Mesenchymal stem cell (in vitro differentiated cells and primary cell): ENCODE results near the gene RRAS.

ENCODE experiments used
- DNase-seq: peaks from one replicate; pipeline ENCODE4 v3.0.0-alpha.2; 2013
- H2AFZ ChIP-seq: one replicate; pipeline ENCODE4 v1.6.1; 2013; ENCODE audit warnings: low read depth, mild to moderate bottlenecking, control low read depth, inconsistent platforms, low read length, moderate library complexity
- H2AK5ac ChIP-seq: 2 replicates; pipeline ENCODE4 v1.6.1; 2013; ENCODE audit warnings: low read length, moderate library complexity, mild to moderate bottlenecking, inconsistent platforms; ENCODE audit not compliant: severe bottlenecking
- H2BK120ac ChIP-seq: one replicate; pipeline ENCODE4 v1.6.1; 2013; ENCODE audit warnings: low read depth, mild to moderate bottlenecking, inconsistent platforms, low read length, moderate library complexity
- H2BK12ac ChIP-seq, 2 experiments: one replicate each; pipeline ENCODE4 v1.6.1; 2013; ENCODE audit warnings: inconsistent platforms in 2 of 2, low read length in 2 of 2, mild to moderate bottlenecking in 2 of 2, moderate library complexity in 2 of 2, control low read depth in 1 of 2
- H2BK15ac ChIP-seq: one replicate; pipeline ENCODE4 v1.6.1; 2013; ENCODE audit warnings: mild to moderate bottlenecking, low read depth, inconsistent platforms; ENCODE audit not compliant: poor library complexity, severe bottlenecking
- H2BK5ac ChIP-seq: 2 replicates; pipeline ENCODE4 v1.6.1; 2013; ENCODE audit warnings: low read depth, mild to moderate bottlenecking, low read length, control low read depth, inconsistent platforms; ENCODE audit not compliant: poor library complexity, severe bottlenecking
- H3K14ac ChIP-seq, 2 experiments: one replicate each; pipeline ENCODE4 v1.6.1; 2013; ENCODE audit warnings: inconsistent platforms in 2 of 2, low read length in 2 of 2, control low read depth in 1 of 2, mild to moderate bottlenecking in 1 of 2, moderate library complexity in 1 of 2
- H3K18ac ChIP-seq, 2 experiments: one replicate each; pipeline ENCODE4 v1.6.1; 2013; ENCODE audit warnings: inconsistent platforms in 2 of 2, low read length in 2 of 2, control low read depth in 1 of 2, low read depth in 1 of 2, mild to moderate bottlenecking in 1 of 2
- H3K23ac ChIP-seq, 2 experiments: one replicate each; pipeline ENCODE4 v1.6.1; 2013; ENCODE audit warnings: inconsistent platforms in 2 of 2, low read length in 2 of 2, mild to moderate bottlenecking in 2 of 2, moderate library complexity in 2 of 2, control low read depth in 1 of 2
- H3K27ac ChIP-seq: 2 replicates; pipeline ENCODE4 v1.5.1; 2013; ENCODE audit warnings: mild to moderate bottlenecking, moderate library complexity, low read length, control low read depth, inconsistent platforms; ENCODE audit not compliant: poor library complexity, severe bottlenecking
- H3K27me3 ChIP-seq, 2 experiments: 2 replicates each; pipeline versions ENCODE4 v1.6.1 to v1.7.0; 2013; ENCODE audit warnings: low read length in 2 of 2, mild to moderate bottlenecking in 2 of 2, moderate library complexity in 2 of 2, control low read depth in 1 of 2, inconsistent platforms in 1 of 2; ENCODE audit not compliant: control insufficient read depth in 1 of 2, insufficient read depth in 1 of 2
- H3K36me3 ChIP-seq, 2 experiments: 2 replicates each; pipeline versions ENCODE4 v1.6.1 to v1.7.0; 2013; ENCODE audit warnings: low read length in 2 of 2, control low read depth in 1 of 2, inconsistent platforms in 1 of 2, low read depth in 1 of 2, mild to moderate bottlenecking in 1 of 2; ENCODE audit not compliant: insufficient read depth in 2 of 2, control insufficient read depth in 1 of 2
- H3K4ac ChIP-seq, 2 experiments: one replicate each; pipeline ENCODE4 v1.6.1; 2013; ENCODE audit warnings: inconsistent platforms in 2 of 2, low read length in 2 of 2, mild to moderate bottlenecking in 2 of 2, moderate library complexity in 2 of 2, control low read depth in 1 of 2, low read depth in 1 of 2
- H3K4me1 ChIP-seq: 2 replicates; pipeline ENCODE4 v1.6.1; 2013; ENCODE audit warnings: low read depth, low read length, control low read depth; ENCODE audit not compliant: control insufficient read depth, insufficient read depth
- H3K4me2 ChIP-seq: 2 replicates; pipeline ENCODE4 v1.6.1; 2013; ENCODE audit warnings: low read length, mild to moderate bottlenecking, inconsistent platforms; ENCODE audit not compliant: poor library complexity, severe bottlenecking
- H3K4me3 ChIP-seq, 2 experiments: 2 replicates each; pipeline versions ENCODE4 v1.5.1 to v1.7.0; 2013; ENCODE audit warnings: low read length in 2 of 2, mild to moderate bottlenecking in 2 of 2, control low read depth in 1 of 2, low read depth in 1 of 2; ENCODE audit not compliant: insufficient read depth in 1 of 2
- H3K79me1 ChIP-seq: replicated peaks from 2 replicates; pipeline ENCODE4 v1.6.1; 2013; ENCODE audit warnings: mild to moderate bottlenecking, control low read depth, low read length, inconsistent platforms; ENCODE audit not compliant: poor library complexity, severe bottlenecking
- H3K9ac ChIP-seq: 2 replicates; pipeline ENCODE4 v1.7.0; 2013; ENCODE audit warnings: mild to moderate bottlenecking, low read length, moderate library complexity
- H3K9me3 ChIP-seq: 2 replicates; pipeline ENCODE4 v1.7.0; 2013; ENCODE audit warnings: mild to moderate bottlenecking, low read length; ENCODE audit not compliant: control insufficient read depth
- H4K8ac ChIP-seq: one replicate; pipeline ENCODE4 v1.6.1; 2013; ENCODE audit warnings: inconsistent platforms, mild to moderate bottlenecking, low read length, moderate library complexity
- H4K91ac ChIP-seq: one replicate; pipeline ENCODE4 v1.6.1; 2013; ENCODE audit warnings: mild to moderate bottlenecking, low read length, inconsistent platforms
- WGBS: methylation state at CpG from one replicate; pipeline ENCODE4 v1.1.7; 2013; ENCODE audit warnings: mixed read lengths; 5-methylcytosine and 5-hydroxymethylcytosine counted together

Gene RRAS

DNA sequence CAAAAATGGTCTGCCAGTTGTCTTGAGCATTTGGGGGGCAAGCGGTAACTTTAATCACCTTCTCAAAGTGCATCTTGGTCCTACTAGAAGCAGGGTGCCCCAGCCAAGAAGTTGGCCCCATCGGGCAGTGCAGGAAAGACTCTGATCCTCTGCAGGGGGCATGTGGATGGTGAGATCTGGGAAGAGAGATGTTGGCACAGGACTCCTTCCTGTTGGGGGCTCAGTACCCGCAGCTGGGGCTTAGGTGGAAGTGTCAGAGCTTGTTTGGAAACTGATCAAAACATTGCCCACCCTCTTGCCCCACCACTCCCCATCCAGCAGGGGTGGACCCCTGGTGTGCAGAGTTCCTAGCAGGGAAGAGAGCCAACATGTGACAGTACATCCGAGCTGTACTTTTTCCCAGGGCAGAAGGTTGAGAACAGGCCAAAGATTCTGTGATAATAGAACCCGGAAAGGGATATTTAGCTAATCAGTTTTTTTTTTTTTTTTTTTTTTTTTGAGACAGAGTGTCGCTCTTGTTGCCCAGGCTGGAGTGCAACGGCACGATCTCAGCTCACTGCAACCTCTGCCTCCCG lies 8.8 kb downstream of the RRAS start:
- H3K18ac ChIP-seq, result no peak overlapping the region
- no peak overlapping the region for H2AK5ac ChIP-seq
- no peak overlapping the region for H2AFZ ChIP-seq

GRCh38 chr19:49629659-49630058 lies 10.3 kb downstream of the RRAS start:
- Histone ChIP-seq H3K14ac (no peak overlapping the region), H3K4me1 (peaks cover 14% of the 10 kb centered on the region), H3K4me3 (no peak overlapping the region), H4K91ac (no peak overlapping the region), H3K27ac (no peak overlapping the region), H2BK15ac (no peak overlapping the region), H3K9ac (no peak overlapping the region), H3K9me3 (no peaks in the 10 kb centered on the region), H2AK5ac (no peak overlapping the region), H3K18ac (no peak overlapping the region), H3K23ac (no peak overlapping the region), H2BK12ac (no peak overlapping the region), H3K4ac (no peak overlapping the region), H3K27me3 (no peaks in the 10 kb centered on the region), H3K79me1 (peaks cover 6% of the 10 kb centered on the region), H3K36me3 (peaks cover 24 to 42% of the 10 kb centered on the region in 2 experiments), H3K4me2 (no peak overlapping the region), H2AFZ (no peak overlapping the region), H2BK5ac (no peak overlapping the region), H4K8ac (no peak overlapping the region), H2BK120ac (no peak overlapping the region)
- DNase-seq, result no peak
- WGBS, result 97% methylated on average over 9 of the region's 9 CpGs

More for the DNA sequence above, 8.8 kb downstream of the RRAS start:
- Histone ChIP-seq H3K4me1 (peaks cover 20% of the 10 kb centered on the region), H2BK120ac (no peak overlapping the region), H2BK15ac (no peak overlapping the region), H4K8ac (no peak overlapping the region), H2BK5ac (no peak overlapping the region), H3K23ac (no peak overlapping the region), H3K4ac (no peak overlapping the region), H3K4me3 (no peak overlapping the region), H3K27me3 (no peaks in the 10 kb centered on the region), H2BK12ac (no peak overlapping the region), H3K27ac (no peak overlapping the region), H3K4me2 (no peak overlapping the region), H3K9me3 (no peaks in the 10 kb centered on the region), H3K36me3 (peaks cover 30 to 38% of the 10 kb centered on the region in 2 experiments), H3K14ac (no peak overlapping the region), H4K91ac (no peak overlapping the region), H3K9ac (peak overlapping the region; percentile 13), H3K79me1 (no peaks in the 10 kb centered on the region)
- 96% methylated on average over 7 of the region's 9 CpGs for WGBS
- DNase-seq, result no peak

DNA sequence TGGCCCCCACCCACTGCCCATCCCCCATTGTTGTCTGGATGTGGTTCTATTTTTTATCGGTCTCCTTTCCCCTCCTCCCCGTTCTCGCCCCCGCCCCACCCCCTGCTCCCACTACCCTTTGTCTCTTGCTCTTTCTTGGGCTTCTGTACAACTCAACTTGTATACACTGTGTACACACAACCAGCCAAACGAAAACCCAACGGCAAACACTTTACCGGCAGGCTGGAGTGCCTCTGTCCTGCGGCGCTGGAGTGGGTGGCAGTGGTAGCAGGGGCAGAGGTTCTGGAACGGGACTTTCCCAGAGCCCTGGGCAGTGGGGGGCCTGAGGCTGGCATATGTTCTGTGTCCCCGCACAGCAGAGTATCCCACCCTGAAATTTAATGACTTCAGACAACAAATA lies 13.7 kb downstream of the RRAS start:
- no peak overlapping the region for H3K9ac ChIP-seq
- H3K4me2 ChIP-seq, result no peak overlapping the region
- DNase-seq, result no peak
- H3K4me1 ChIP-seq, result peaks cover 12% of the 10 kb centered on the region
- no peaks in the 10 kb centered on the region for H3K27me3 ChIP-seq
- H3K9me3 ChIP-seq, result no peaks in the 10 kb centered on the region
- 99% methylated on average over 10 of the region's 11 CpGs for WGBS
- no peak overlapping the region for H2BK5ac ChIP-seq
- no peak overlapping the region for H3K4me3 ChIP-seq
- peaks cover 28% of the 10 kb centered on the region for H3K79me1 ChIP-seq
- H4K8ac ChIP-seq, result no peak overlapping the region
- H3K27ac ChIP-seq, result no peak overlapping the region
- no peak overlapping the region for H2BK15ac ChIP-seq
- H2BK12ac ChIP-seq, result no peak overlapping the region
- H3K36me3 ChIP-seq, result peaks cover 38 to 50% of the 10 kb centered on the region in 2 experiments
- no peak overlapping the region for H3K14ac ChIP-seq
- no peak overlapping the region for H4K91ac ChIP-seq
- H3K23ac ChIP-seq, result no peak overlapping the region
- no peak overlapping the region for H2BK120ac ChIP-seq
- no peak overlapping the region for H3K18ac ChIP-seq
- no peak overlapping the region for H3K4ac ChIP-seq
- no peak overlapping the region for H2AFZ ChIP-seq
- H2AK5ac ChIP-seq, result no peak overlapping the region

DNA sequence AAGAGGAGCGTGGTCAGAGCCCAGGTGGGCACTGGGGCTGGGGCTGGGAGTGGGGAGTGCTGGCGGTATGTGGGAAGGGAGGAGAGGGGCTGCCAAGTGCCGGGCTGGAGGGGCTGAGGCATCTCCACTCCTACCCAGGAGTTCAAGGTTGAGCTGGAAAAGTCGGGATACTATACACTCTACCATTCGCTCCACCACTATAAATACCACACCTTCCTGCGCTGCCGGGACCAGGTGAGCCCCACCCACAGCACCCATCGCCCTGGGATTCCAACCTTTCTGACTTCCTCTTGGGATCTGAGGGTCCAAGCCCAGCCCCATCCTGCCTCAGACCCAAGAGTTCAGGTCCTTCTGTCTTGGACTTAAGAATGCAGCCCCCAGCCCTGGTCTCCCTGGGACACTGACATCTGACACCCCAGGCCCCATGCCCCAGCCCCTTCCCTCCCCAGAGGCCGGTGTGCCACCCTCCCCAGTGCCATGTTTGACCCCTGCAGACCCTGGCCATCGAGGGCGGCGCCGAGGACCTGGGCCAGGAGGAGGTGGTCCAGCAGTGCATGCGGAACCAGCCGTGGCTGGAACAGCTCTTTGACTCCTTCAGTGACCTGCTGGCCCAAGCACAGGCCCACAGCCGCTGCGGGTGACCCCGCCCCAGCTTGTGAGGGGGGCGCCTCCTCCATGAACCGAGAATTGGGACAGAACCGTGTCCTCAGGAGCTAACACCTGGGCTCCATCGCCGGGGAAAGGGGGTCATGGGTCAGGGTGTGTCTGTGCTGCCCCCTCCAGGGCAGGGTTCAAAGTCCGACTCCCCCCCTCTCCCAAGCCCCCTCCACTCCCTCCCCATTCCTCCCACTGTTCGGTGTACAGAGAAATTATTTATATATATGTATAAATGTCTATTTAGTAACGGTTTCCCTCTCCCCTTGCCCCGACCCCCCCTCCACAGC lies 14.7 kb downstream of the RRAS start:
- no peak for DNase-seq
- Histone ChIP-seq H4K8ac (no peak overlapping the region), H3K9me3 (no peaks in the 10 kb centered on the region), H3K4ac (no peak overlapping the region), H2BK12ac (no peak overlapping the region), H3K36me3 (peaks cover 41 to 59% of the 10 kb centered on the region in 2 experiments), H2BK120ac (no peak overlapping the region), H3K18ac (no peak overlapping the region), H3K27me3 (no peaks in the 10 kb centered on the region), H3K14ac (no peak overlapping the region), H2AK5ac (no peak overlapping the region), H3K23ac (no peak overlapping the region), H2BK15ac (no peak overlapping the region), H3K4me3 (no peak overlapping the region), H3K79me1 (peaks cover 33% of the 10 kb centered on the region), H2AFZ (no peak overlapping the region), H2BK5ac (no peak overlapping the region), H3K9ac (no peak overlapping the region), H4K91ac (no peak overlapping the region), H3K4me2 (no peak overlapping the region), H3K4me1 (peaks cover 7% of the 10 kb centered on the region), H3K27ac (no peak overlapping the region)
- WGBS, result 94% methylated on average over 19 of the region's 27 CpGs
